ENCODE results near the gene RAB24.

Gene RAB24

DNA sequence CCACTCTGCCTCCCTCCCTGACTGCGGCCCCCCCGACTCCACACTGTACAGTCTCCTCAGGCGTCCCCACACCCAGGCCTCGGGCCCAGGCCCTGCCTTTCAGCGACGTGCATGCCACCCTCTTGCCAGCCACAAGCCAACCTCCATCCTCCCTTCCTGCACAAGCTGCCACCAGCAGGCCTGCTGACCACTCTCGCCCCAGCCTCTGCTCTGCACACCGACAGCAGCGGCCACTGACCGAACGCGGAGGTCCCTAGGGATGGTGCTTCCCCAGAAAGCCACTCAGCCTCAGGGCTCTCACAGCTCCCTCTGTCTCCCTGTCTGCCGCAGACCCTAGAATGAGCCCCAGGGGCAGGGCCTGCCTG is 29.4 kb upstream of the RAB24 start:
- no peak overlapping the region for H3K4me3 ChIP-seq (ENCODE audit: low read depth, low read length)
- DNase-seq (ENCODE audit: low read depth), result no peak
- no peak for TF ChIP-seq CTCF (IDR thresholded peaks at IDR 0.05; ENCODE audit: control insufficient read depth, extremely low read depth, insufficient read depth)

DNA sequence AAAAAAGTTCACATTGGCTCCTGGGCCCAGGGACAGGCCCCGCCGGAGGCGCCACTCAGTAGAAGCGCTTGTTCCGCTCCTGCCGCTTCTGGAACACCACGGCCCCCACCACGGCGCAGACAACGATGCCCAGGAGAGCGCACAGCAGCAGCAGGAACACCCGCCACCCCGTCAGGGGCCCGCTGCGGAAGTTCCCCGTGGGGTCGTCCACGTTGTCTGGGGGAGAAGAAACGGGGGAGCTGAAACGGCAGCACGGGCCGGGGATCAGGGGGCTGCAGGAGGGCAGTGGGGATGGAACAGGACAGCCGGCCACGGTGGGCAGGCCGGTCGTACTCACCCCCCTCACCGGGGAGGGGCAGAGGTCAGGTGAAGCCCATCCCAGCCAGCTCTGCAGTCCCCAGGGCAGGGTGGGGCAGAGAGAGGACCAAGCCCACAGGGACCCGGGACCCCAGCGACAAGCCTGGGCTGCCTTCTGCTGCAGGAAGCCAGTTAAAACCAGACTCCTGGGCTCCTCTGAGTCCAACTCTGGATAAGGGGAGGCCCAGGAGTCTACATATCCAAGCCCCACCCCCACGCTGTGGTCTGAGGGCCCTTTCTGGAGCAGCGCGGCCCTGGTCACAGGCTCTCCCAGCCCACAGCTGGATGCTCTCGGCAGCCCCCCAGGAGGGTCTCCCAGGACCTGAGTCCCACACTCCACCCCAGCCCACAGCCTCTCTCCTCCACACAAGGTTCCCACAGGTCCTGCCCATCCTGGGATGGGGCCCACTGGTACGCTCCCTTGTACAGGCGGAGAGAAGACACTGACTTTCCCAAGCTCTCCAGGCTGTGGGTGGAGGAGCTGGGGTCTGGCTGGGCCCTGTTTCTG is 28.7 kb upstream of the RAB24 start:
- DNase-seq (ENCODE audit: low read depth), result no peak
- no peak overlapping the region for H3K4me3 ChIP-seq (ENCODE audit: low read depth, low read length)
- no peak for TF ChIP-seq CTCF (IDR thresholded peaks at IDR 0.05; ENCODE audit: control insufficient read depth, extremely low read depth, insufficient read depth)

GRCh38 chr5:177330991-177331842 is 27.7 kb upstream of the RAB24 start:
- no peak overlapping the region for H3K4me3 ChIP-seq (ENCODE audit: low read depth, low read length)
- DNase-seq (ENCODE audit: low read depth), result no peak

GRCh38 chr5:177329883-177330282 is 26.4 kb upstream of the RAB24 start:
- DNase-seq (ENCODE audit: low read depth), result no peak
- no peak overlapping the region for H3K4me3 ChIP-seq (ENCODE audit: low read depth, low read length)

More at GRCh38 chr5:177330991-177331842, 27.7 kb upstream of the RAB24 start:
- TF ChIP-seq CTCF (IDR thresholded peaks at IDR 0.05; ENCODE audit: control insufficient read depth, extremely low read depth, insufficient read depth), result no peak

GRCh38 chr5:177328545-177329231 is 25.2 kb upstream of the RAB24 start:
- no peak for DNase-seq (ENCODE audit: low read depth)
- TF ChIP-seq CTCF (IDR thresholded peaks at IDR 0.05; ENCODE audit: control insufficient read depth, extremely low read depth, insufficient read depth), result no peak
- no peak overlapping the region for H3K4me3 ChIP-seq (ENCODE audit: low read depth, low read length)

More at GRCh38 chr5:177329883-177330282, 26.4 kb upstream of the RAB24 start:
- no peak for TF ChIP-seq CTCF (IDR thresholded peaks at IDR 0.05; ENCODE audit: control insufficient read depth, extremely low read depth, insufficient read depth)

DNA sequence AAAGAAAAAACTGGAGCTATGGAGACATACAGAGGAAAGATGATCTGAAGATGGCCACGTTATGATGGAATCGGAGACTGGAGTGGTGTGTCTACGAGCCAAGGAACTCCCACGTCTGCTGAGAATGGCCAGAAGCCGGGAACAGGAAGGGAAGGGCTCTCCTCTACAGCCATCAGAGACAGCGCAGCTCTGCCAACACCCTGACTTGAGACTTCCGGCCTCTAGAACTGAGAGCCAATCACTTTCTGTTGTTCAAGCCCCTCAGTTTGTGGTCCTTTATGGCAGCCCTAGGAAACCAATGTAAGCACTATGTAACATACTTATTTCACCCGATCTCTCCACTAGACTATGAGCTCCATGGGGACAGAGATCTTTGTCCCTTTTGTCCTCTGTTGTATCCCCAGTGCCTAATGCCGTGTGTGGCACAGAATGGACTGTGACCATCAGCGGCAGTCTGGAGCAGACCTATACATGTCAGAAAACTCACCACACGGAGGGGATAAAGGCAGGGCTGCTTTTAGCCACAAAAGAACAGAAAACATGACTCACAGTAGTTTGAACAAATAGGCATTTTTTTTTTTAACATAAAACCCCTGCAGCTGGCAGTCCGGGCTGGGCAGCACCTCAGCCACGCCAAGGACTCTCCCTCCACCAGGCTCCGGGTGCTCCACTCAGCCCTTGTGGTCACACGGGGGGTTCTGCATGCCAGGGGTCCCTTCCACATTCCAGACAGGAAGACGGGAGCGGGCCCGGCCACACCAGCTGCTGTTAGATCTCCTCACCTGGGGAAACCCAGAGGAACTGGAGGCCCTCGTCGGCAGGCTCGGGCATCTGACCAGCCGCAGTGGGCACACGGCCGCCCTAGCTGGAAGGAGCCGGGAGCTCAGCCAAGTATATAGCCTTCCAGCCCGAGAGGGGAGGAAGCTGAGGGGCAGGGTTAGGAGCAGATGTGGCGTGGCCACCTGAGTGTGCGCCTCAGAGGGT is 24.3 kb upstream of the RAB24 start:
- TF ChIP-seq CTCF (IDR thresholded peaks at IDR 0.05; ENCODE audit: control insufficient read depth, extremely low read depth, insufficient read depth), result no peak
- DNase-seq (ENCODE audit: low read depth), result no peak
- H3K4me3 ChIP-seq (ENCODE audit: low read depth, low read length), result no peak overlapping the region
